GM21529 (cell line): ENCODE measurements around the gene MAT1A.

Experiments
- ATAC-seq: cut with Tn5 transposase; IDR thresholded peaks from one replicate; pipeline ENCODE4 v1.9.1; 2021; ENCODE audit not compliant: unreplicated experiment

MAT1A gene

GRCh38 chr10:80283119-80283518 lies 6.3 kb downstream of the MAT1A start:
- no peak for ATAC-seq

- ATAC-seq = no peak
These were observed 7.4 kb downstream of the MAT1A start for GRCh38 chr10:80281784-80282765.

- peak; percentile 76 for ATAC-seq
These were observed 8.2 kb downstream of the MAT1A start for GRCh38 chr10:80281292-80281691.

- ATAC-seq = no peak
These were observed 9.2 kb downstream of the MAT1A start for GRCh38 chr10:80280071-80280800.

GRCh38 chr10:80279146-80279545 lies 10.3 kb downstream of the MAT1A start:
- no peak for ATAC-seq

- no peak for ATAC-seq
These were observed 11.0 kb downstream of the MAT1A start for GRCh38 chr10:80278480-80278879.

GRCh38 chr10:80277567-80278250 lies 11.7 kb downstream of the MAT1A start:
- no peak for ATAC-seq

GRCh38 chr10:80277016-80277415 lies 12.4 kb downstream of the MAT1A start:
- no peak for ATAC-seq

GRCh38 chr10:80276335-80276734 lies 13.1 kb downstream of the MAT1A start:
- ATAC-seq = no peak

- ATAC-seq = no peak
These were observed 13.7 kb downstream of the MAT1A start for GRCh38 chr10:80275756-80276155.

GRCh38 chr10:80275135-80275498 lies 14.3 kb downstream of the MAT1A start:
- no peak for ATAC-seq

GRCh38 chr10:80274396-80275134 lies 14.9 kb downstream of the MAT1A start:
- ATAC-seq = no peak

- ATAC-seq = no peak
These were observed 15.8 kb downstream of the MAT1A start for GRCh38 chr10:80273523-80274170.

GRCh38 chr10:80272793-80273522 lies 16.5 kb downstream of the MAT1A start:
- ATAC-seq = no peak

GRCh38 chr10:80271416-80271815 lies 18.0 kb downstream of the MAT1A start:
- ATAC-seq = no peak

GRCh38 chr10:80270887-80271286 lies 18.6 kb downstream of the MAT1A start:
- ATAC-seq = no peak

GRCh38 chr10:80268938-80269588 lies 20.4 kb downstream of the MAT1A start:
- ATAC-seq = no peak

- no peak for ATAC-seq
These were observed 21.2 kb downstream of the MAT1A start for GRCh38 chr10:80268266-80268665.

- ATAC-seq = no peak
These were observed 23.0 kb downstream of the MAT1A start for GRCh38 chr10:80266513-80266863.
